ENCODE results near the gene CABLES2.

CABLES2 gene

DNA sequence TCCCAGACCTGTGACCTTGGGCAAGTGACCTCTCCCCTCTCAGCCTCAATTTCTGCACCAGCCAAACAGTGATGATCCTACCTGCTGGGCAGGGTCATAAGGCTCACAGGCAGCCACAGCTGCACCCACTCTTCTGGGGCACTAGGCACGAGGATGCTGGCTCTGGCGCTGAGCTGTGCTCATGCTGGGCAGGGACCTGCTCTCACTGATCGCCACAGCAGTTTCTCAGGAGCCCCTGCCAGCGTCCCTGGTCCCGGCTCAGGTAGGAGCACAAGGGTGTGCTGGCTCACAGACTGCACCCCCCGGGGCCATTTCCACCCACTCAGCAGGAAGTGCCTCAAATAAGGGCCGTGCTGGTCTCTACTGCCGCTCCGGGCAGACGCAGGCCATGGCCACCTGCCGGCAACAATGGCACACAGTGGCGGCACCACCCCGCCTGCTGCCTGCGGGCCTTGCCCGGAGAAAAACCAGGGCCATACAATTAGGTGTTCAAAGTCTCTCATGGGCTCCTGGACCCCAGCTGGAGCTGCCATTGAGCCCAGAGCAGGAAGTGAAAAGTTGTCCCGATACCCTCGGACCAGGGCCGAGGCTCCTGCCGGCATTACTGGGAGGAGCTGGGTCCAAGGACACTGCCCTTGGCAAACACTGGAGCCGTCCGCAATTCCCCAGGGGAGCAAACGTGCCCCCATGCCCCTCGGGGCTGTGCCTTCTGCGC is 4.6 kb upstream of the CABLES2 start:
- TF ChIP-seq, protein P1, sequence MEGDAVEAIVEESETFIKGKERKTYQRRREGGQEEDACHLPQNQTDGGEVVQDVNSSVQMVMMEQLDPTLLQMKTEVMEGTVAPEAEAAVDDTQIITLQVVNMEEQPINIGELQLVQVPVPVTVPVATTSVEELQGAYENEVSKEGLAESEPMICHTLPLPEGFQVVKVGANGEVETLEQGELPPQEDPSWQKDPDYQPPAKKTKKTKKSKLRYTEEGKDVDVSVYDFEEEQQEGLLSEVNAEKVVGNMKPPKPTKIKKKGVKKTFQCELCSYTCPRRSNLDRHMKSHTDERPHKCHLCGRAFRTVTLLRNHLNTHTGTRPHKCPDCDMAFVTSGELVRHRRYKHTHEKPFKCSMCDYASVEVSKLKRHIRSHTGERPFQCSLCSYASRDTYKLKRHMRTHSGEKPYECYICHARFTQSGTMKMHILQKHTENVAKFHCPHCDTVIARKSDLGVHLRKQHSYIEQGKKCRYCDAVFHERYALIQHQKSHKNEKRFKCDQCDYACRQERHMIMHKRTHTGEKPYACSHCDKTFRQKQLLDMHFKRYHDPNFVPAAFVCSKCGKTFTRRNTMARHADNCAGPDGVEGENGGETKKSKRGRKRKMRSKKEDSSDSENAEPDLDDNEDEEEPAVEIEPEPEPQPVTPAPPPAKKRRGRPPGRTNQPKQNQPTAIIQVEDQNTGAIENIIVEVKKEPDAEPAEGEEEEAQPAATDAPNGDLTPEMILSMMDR (IDR thresholded peaks at IDR 0.05; ENCODE audit: insufficient read depth, low read depth, low read length, missing control alignments), result no peak
- no peak for DNase-seq (ENCODE audit: low read depth)
- H3K4me3 ChIP-seq (ENCODE audit: low read length), result no peak overlapping the region

GRCh38 chr20:62410746-62411478 is 3.8 kb upstream of the CABLES2 start:
- no peak for DNase-seq (ENCODE audit: low read depth)
- TF ChIP-seq, protein P1 (IDR thresholded peaks at IDR 0.05; ENCODE audit: insufficient read depth, low read depth, low read length, missing control alignments), result no peak
- no peak overlapping the region for H3K4me3 ChIP-seq (ENCODE audit: low read length)

- no peak overlapping the region for H3K4me3 ChIP-seq (ENCODE audit: low read length)
- TF ChIP-seq, protein P1 (IDR thresholded peaks at IDR 0.05; ENCODE audit: insufficient read depth, low read depth, low read length, missing control alignments), result peak; percentile 55
- peak; percentile 21 for DNase-seq (ENCODE audit: low read depth)
Observed at GRCh38 chr20:62409931-62410745, 3.1 kb upstream of the CABLES2 start.

GRCh38 chr20:62409086-62409853 is 2.2 kb upstream of the CABLES2 start:
- TF ChIP-seq, protein P1 (IDR thresholded peaks at IDR 0.05; ENCODE audit: insufficient read depth, low read depth, low read length, missing control alignments), result no peak
- DNase-seq (ENCODE audit: low read depth), result no peak
- no peak overlapping the region for H3K4me3 ChIP-seq (ENCODE audit: low read length)

DNA sequence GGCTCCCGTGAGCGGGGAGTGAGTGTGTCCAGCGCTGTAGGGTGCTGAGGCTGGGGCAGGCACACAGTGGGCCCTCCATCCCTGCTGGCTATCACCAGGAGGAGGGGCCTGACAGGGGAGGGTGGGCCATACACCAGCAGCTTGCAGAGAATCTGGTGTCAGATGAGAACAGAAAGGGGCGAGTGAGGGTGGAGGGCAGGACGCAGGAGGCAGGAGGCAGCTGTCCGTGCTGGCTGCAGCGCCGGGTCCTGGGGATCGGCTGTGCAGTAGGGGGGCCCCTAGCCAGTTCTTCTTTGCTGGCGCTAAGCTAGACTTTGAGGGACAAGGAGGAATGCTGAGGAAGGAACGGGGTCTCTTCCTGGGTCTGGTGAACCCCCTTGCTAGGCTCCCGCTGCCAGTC is 1.6 kb upstream of the CABLES2 start:
- no peak for DNase-seq (ENCODE audit: low read depth)
- TF ChIP-seq, protein P1 (IDR thresholded peaks at IDR 0.05; ENCODE audit: insufficient read depth, low read depth, low read length, missing control alignments), result no peak
- no peak overlapping the region for H3K4me3 ChIP-seq (ENCODE audit: low read length)

- DNase-seq (ENCODE audit: low read depth), result no peak
- no peak overlapping the region for H3K4me3 ChIP-seq (ENCODE audit: low read length)
Observed at GRCh38 chr20:62408055-62408454, 970 bp upstream of the CABLES2 start.

More at GRCh38 chr20:62408055-62408454, 970 bp upstream of the CABLES2 start:
- TF ChIP-seq, protein P1 (IDR thresholded peaks at IDR 0.05; ENCODE audit: insufficient read depth, low read depth, low read length, missing control alignments), result no peak

Data from epithelial cell of esophagus (primary cell).